ENCODE measurements around the gene HSPA1A.
"Not testable (repeated sequence)": the region's sequence is repeated elsewhere in the genome, so short reads cannot be mapped to it uniquely, and the experiment has no call there.

HSPA1A gene

DNA sequence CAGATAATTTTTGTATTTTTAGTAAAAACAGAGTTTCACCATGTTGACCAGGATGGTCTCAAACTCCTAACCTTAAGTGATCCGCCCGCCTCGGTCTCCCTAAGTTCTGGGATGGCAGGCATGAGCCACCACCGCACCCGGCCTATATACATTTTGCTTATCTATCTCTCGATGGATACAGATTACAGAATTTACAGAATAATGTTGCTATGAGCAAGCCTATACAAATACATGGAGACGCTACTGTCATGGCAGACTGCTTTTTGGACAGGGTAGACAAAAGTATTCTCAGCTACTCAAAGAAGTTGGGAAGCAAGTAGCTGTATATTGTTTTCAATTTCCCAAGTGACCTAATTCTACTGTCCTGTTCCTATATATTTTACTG is 1.9 kb upstream of the HSPA1A start:
- no peak for DNase-seq

DNA sequence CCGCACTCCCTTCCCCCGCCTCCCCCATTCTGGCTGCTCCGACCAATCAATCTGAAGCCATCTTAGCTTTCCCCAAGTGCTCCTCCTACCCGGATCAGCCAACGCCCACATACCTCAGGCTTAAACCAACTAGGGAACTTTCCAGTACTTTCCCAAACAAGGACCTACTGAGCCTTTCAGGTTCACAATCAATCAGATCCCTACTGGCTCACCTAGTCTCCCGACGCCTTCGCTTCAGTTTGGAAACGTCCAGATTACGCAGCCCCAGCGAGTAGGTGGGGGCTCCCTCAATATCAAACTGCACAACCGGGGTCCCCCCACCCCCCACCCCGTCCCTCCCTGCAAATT is 692 bp upstream of the HSPA1A start:
- DNase-seq = peak; percentile 97

DNA sequence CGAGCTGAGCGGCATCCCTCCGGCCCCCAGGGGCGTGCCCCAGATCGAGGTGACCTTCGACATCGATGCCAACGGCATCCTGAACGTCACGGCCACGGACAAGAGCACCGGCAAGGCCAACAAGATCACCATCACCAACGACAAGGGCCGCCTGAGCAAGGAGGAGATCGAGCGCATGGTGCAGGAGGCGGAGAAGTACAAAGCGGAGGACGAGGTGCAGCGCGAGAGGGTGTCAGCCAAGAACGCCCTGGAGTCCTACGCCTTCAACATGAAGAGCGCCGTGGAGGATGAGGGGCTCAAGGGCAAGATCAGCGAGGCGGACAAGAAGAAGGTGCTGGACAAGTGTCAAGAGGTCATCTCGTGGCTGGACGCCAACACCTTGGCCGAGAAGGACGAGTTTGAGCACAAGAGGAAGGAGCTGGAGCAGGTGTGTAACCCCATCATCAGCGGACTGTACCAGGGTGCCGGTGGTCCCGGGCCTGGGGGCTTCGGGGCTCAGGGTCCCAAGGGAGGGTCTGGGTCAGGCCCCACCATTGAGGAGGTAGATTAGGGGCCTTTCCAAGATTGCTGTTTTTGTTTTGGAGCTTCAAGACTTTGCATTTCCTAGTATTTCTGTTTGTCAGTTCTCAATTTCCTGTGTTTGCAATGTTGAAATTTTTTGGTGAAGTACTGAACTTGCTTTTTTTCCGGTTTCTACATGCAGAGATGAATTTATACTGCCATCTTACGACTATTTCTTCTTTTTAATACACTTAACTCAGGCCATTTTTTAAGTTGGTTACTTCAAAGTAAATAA is 2.0 kb downstream of the HSPA1A start:
- DNase-seq = not testable (repeated sequence)

DNA sequence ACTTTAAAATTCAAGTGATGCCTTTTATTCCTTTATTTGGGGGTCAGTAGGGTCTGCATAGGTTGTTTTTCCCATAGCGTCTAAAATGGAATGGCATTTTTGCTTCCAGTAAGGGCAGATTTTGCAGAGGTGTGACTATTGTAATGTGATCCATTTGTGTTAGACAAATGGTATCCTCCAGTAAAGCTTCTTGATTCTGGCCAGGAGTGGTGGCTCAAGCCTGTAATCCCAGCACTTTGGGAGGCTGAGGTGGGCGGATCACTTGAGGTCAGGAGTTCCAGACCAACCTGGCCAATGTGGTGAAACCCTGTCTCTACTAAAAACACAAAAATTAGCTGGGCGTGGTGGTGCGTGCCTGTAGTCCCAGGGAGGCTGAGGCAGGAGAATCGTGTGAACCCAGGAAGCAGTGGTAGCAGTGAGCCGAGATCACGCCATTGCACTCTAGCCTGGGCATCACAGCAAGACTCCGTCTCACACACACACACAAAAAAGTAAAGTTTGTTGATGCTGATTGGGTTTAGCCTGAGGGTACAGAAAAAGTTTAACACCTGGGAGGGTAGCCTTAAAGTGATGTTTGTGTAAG is 2.7 kb downstream of the HSPA1A start:
- DNase-seq = not testable (repeated sequence)

DNA sequence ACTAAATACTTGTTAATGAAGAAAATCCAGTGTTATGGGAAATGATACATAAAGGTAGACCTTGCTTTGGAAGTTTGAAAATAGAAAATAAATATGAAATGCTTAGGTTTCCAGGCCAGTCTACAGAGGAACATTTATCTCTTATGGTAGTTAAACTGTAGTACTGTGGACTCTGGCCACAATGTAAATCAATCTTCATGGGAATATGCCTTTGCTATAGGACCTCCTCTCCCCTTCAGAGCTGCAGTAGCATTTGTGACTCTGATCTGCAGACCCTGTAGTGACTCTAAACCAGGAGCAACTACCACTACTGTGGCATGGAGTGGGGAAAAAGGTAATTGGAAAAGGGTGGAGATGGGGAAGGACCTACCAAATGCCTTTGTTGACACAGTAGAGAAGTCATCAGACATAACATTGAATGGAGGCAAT is 4.5 kb downstream of the HSPA1A start:
- DNase-seq = no peak

DNA sequence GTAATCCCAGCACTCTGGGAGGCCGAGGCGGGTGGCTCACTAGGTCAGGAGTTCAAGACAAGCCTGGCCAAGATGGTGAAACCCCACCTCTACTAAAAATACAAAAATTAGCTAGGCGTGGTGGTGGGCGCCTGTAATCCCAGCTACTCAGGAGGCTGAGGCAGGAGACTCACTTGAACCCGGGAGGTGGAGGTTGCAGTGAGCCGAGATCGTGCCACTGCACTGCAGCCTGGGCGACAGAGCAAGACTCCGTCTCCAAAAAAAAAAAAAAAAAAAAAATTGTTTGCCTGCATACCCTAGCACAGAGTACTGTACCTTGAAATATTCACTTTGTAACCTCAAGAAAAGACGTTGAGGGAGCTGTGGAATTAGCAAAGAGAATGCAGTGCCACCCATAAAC is 5.1 kb downstream of the HSPA1A start:
- not testable (repeated sequence) for DNase-seq

DNA sequence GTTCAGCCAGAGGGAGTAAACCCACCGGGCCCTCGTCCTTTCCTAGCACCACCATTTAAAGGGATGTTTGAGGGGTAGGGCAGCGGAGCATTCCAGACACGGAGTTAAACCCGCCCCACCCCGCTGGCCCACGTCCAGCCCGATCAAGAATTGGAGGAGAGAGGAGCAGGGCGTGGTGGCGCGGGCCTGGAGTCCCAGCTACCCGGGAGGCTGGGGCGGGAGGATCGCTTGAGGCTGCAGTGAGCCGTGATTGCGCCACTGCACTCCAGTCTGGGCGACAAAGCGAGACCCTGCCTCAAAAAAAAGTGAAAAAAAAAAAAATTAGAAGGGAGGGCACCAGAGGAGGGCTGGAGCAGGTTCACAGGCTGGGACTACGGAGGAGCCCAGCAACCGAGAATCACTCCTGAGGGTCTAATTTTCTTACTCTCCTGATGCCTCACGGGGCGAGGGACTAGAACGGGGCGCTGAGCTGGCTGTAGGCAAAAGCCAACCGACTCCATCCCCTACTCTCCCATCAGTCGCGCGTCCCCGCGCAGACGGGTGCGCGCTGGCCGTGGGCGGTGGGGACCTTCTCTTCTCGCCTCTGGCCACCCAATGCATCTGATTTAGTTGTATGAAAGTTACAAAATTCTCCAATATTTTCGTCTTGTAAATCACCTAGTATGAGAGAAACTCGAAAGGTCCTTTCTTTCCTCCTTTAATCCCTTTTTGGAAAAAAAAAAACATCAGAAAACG is 6.1 kb downstream of the HSPA1A start:
- DNase-seq = no peak

DNA sequence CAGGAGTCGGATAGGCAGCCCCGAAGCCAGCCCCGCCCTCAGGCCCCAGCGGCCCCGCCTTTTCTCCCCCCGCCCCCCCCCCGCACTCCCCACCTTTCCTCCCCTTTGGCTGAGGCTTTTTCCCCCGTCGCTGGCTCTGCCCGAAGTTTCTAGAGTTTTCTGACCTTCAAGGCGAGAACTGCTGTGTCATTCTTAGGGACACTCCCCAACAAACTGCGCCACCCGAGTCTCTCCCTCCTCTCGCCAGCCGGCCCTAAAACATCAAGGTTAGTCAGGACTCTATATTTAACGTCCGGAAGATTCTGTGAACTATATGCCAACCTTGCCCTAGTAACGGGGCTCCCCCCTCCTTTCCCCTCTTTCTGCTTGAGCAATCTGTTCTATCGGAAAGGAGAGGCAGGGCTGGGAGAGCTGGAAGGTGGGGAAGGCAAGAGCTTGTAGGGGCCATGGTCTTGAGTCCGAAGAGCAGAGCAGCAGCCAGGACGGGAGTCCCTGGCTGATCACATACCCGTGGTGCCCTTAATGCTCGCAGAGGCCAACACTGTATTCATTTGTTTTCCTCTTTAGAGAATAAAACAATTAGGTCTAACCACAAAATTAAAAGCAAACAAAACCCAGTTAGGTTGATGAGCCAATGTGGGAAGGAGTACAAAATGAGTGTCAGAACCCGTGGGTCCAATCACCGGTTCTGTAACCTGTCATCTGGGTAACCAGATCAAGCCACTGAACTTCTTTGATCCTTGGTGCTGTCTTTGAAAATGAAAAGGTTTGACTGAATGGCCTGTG is 6.9 kb downstream of the HSPA1A start:
- DNase-seq = no peak

DNA sequence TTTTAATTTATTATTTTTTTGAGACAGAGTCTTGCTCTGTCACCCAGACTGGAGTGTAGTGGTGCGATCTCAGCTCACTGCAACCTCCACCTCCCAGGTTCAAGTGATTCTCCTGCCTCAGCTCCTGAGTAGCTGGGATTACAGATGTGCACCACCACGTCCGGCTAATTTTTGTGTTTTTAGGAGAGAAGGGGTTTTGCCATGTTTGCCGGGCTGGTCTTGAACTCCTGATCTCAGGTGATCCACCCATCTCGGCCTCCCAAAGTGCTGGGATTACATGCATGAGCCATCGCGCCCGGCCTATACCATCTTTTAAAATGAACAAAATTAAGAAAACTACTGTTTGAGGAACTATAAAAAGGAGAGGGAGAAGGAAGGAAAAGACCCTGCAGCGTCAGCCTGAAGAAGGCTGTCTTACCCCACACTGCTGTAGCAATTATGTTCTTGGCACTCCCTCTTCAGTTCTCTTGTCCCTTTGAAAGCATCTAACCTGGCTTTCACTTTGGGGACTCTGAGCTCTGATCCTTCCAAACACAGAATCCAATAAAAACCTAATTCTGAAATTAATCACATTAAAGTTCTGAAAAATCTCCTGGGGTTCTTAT is 8.4 kb downstream of the HSPA1A start:
- not testable (repeated sequence) for DNase-seq

DNA sequence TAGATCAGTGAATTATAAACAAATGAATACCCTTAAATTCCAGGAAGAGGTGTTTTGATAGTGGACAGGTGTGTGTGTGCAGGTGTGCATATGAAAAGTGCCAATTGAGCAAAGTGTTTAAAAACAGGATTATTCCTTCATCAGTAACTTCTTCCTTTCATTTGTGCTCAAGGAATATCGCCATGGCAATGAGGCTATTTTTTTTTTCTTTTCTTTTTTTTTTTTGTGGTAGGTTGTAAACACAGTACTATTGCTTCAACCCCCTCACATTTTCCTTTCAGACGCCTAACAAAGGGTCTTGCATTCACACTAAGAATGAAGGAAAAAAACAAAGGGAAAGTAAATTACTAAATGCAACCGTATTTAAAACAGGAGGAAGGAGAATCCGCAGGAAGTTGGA is 10.2 kb downstream of the HSPA1A start:
- DNase-seq = no peak

DNA sequence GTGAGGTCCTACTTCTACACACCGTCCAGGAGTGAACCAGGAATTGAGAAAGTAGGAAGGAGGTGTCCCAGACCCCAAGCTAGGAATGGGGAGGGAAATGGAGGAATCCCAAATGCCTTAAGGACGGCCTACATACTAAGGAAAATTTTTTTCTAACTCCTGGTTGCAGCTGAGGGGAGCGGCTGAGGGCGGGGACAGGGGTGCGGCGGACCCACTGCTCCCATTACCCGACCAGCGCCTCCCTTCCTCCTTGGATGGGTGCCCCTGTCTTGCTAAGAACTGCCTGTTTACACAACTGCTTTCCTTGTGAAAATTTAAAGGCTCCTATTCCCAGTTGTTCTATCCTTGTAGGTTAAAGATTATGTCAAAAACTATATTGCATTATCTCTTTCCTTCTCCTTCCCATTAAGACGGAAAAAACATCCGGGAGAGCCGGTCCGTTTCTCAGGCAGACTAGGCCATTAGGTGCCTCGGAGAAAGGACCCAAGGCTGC is 11.5 kb downstream of the HSPA1A start:
- DNase-seq = no peak

DNA sequence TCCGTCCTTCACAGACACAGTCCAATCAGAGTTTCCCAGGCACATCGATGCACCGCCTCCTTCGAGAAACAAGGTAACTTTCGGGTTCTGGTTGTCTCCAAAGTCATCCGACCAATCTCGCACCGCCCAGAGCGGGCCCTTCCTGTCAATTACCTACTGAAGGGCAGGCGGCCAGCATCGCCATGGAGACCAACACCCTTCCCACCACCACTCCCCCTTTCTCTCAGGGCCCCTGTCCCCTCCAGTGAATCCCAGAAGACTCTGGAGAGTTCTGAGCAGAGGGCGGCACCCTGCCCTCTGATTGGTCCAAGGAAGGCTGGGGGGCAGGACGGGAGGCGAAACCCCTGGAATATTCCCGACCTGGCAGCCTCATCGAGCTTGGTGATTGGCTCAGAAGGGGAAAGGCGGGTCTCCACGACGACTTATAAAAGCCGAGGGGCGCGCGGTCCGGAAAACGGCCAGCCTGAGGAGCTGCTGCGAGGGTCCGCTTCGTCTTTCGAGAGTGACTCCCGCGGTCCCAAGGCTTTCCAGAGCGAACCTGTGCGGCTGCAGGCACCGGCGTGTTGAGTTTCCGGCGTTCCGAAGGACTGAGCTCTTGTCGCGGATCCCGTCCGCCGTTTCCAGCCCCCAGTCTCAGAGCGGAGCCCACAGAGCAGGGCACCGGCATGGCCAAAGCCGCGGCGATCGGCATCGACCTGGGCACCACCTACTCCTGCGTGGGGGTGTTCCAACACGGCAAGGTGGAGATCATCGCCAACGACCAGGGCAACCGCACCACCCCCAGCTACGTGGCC is 12.1 kb downstream of the HSPA1A start, which contains the start of gene HSPA1B:
TSS of gene HSPA1B (plus strand) at position 453 of the 794 bp plus-strand sequence. CDS start at position 666, 213 bp downstream.
- DNase-seq = peak; percentile 86

DNA sequence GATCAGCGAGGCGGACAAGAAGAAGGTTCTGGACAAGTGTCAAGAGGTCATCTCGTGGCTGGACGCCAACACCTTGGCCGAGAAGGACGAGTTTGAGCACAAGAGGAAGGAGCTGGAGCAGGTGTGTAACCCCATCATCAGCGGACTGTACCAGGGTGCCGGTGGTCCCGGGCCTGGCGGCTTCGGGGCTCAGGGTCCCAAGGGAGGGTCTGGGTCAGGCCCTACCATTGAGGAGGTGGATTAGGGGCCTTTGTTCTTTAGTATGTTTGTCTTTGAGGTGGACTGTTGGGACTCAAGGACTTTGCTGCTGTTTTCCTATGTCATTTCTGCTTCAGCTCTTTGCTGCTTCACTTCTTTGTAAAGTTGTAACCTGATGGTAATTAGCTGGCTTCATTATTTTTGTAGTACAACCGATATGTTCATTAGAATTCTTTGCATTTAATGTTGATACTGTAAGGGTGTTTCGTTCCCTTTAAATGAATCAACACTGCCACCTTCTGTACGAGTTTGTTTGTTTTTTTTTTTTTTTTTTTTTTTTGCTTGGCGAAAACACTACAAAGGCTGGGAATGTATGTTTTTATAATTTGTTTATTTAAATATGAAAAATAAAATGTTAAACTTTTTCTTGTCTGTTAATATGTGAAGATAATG is 14.4 kb downstream of the HSPA1A start:
- DNase-seq = peak; percentile 42

DNA sequence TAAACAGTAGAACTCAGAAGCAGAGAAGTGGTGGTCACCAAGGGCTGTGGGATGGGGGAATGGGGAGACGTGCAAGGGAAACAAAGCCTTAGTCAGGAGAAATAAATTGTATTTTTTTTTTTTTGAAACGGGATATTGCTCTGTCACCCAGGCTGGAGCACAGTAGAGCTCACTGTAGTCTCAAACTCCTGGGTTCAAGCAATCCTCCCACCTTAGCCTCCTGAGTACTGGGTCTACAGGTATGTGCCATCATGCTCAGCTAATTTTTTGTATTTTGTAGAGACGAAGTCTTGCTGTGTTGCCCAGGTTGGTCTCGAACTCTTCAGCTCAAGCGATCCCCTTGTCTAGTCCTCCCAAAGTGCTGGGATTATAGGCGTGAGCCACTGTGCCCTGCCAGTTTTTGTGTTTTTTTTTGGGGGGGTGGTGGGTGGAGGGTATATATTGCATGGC is 15.6 kb downstream of the HSPA1A start:
- DNase-seq = no peak

DNA sequence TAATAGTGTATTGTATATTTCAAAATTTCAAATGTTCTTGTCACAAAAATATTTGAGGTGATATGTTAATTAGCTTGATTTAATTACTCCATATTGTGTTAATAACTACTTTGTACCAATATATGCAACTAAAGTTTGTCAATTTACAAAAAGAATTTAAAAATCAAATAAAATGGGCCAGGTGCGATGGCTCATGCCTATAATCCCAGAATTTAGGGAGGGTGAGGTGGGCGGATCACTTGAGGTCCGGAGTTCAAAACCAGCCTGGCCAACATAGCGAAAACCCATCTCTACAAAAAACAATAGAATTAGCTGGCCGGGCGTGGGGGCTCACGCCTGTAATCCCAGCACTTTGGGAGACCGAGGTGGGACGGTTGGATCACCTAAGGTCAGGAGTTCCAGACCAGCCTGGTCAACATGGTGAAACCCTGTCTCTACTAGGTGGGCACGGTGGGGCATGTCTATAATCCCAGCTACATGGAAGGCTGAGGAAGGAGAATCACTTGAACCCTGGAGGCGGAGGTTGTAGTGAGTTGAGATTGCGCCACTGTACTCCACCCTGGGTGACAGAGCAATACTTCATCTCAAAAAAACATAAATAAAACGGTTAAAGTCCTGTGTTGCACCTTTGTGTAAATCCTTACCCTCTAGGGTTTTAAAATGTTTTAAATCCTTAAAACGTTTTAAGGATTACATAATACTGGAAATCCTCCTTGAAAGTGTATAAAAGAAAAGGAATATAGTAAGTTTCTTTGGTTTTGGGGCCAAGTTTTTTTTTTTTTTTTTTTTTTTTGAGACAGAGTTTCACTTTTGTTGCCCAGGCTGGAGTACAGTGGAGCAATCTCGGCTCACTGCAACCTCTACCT is 16.2 kb downstream of the HSPA1A start:
- no peak for DNase-seq

DNA sequence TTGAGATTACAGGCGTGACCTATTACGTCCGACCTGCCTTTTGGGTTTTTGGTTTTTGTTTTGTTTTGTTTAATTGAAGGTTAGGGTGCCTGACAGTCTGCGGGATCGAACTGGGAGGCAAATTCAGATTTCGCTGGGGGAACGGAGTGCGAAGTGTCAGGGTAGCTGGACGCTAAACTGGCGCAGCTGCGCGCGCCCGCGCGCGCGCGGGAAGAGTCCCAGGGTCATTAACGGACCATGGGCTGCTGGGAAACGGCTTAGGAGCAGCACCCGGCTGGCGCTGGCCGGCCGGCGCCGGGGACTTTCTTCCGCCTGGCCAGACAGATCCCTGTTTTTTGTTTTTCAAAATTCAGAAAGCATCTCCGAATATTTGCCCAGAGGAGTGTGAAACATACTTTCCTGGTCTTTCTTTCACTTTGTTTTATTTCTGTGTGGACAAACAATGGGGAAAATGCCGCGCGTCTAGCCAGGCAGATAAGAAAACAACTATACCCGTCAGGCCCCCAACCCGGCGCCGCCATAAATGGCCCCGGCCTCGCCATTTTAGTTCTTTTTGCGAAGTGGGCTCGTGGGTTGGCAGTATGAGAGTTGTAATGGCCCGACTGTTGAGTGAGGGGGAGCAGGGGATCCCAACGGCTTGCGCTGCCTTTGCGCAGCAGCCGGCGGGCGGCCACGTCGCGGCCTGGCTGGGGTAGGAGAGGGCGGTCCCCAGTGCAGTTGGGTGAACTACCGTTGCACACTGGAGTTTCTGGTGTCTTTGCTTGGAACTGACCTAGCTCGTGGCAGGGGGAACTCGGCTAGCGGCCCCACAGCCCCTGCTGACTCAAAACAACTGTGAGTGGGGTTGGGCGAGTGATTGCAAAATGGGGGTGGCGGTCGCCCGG is 19.3 kb downstream of the HSPA1A start:
- peak; percentile 86 for DNase-seq

DNA sequence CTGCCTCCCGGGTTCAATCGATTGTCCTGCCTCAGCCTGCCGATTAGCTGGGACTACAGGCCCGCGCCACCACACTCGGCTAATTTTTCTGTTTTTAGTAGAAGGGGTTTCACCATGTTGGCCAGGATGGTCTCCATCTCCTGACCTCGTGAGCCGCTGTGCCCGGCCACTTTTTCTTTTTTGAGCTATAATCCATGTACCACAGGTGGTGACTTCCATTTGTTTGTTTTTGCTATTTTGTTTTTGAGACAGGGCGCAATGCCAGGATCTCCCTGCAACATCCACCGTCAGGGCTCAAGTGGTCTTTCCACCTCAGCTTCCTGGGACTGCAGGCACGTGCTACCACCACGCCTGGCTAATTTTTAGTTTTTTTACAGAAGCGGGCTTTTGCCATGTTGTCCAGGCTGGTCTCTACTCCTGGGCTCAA is 20.7 kb downstream of the HSPA1A start:
- DNase-seq = peak; percentile 42

DNA sequence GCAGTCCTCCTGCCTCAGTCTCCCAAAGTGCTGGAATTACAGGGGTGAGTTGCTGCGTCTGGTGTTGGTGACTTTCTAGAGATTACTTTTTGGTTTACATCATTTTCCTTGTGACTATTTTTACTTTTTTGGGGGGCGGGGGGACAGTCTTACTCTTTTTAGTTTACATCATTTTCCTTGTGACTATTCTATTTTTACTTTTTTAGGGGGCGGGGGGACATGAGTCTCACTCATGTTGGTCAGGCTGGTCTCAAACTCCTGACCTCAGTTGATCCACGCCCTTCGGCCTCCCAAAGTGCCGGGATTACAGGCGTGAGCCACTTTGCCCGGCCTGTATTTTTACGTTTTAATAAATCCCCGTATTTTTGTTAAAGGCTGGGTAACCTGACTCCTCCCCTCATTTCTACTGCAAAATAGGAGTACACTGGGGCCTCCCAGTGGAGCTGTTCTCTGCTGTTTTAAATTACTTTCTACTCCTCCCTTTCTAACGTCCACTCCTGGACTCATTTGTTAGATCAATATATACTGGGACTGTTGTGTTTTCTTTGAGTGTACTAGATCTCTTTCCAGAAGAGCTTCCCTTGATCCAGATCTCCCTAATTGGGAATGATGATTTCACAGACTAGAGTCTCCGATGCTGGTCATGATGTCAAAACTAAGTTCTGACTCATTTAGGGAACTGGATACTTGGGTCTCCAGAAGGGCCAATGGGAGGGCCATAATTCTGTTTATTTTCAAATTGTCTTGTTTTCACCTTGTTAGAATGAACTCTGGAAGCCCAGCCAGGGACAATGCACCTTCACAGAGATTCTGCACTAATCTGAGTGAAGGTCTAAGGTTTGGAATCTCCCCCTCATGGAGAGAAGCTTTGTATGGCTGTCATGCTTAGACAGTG is 21.4 kb downstream of the HSPA1A start:
- DNase-seq = no peak
